PC-3 (cell line): ENCODE measurements around the gene BCAS1.

Source experiments
- CTCF ChIP-seq: fragments of 300-600 bp; sonication (generic); conservative IDR thresholded peaks from 2 replicates; pipeline ENCODE4 v1.5.1; 2017; ENCODE audit warnings: antibody characterized with exemption, low read depth, mild to moderate bottlenecking, low read length
- EZH2 ChIP-seq: fragments of 300-600 bp; sonication (generic); IDR thresholded peaks from one replicate; pipeline ENCODE4 v1.6.1; 2017; ENCODE audit warnings: antibody characterized with exemption, mild to moderate bottlenecking, low read length; ENCODE audit not compliant: unreplicated experiment
- EZH2phosphoT487 ChIP-seq: fragments of 300-600 bp; sonication (generic); IDR thresholded peaks from 2 replicates; pipeline ENCODE4 v1.6.1; 2018; ENCODE audit warnings: mild to moderate bottlenecking, antibody characterized with exemption, low read length, borderline replicate concordance

GRCh38 chr20:54000262-54000661, 70.1 kb downstream of the BCAS1 start:
- TF ChIP-seq EZH2 (no peak), CTCF (no peak), EZH2phosphoT487 (no peak)
